ENCODE measurements around the gene VRK3. TPM values are rescaled to one million over a fixed set of nuclear protein-coding genes. Genes with fewer than 3 reads are reported as not detected.
"Not testable (repeated sequence)": the region's sequence is repeated elsewhere in the genome, so short reads cannot be mapped to it uniquely, and the experiment has no call there.

The VRK3 gene
- total RNA-seq, 1 donor from 2014 or later, result 44.6 TPM

- DNase-seq (ENCODE audit: extremely low spot score, unreplicated experiment), result no peak
- peaks cover 4% of the 10 kb centered on the region for H3K27me3 Mint-ChIP-seq
- no peak overlapping the region for H3K4me3 Mint-ChIP-seq
- H3K9me3 Mint-ChIP-seq, result no peaks in the 10 kb centered on the region
- peaks cover 8% of the 10 kb centered on the region for H3K36me3 Mint-ChIP-seq
- TF ChIP-seq, protein P1, sequence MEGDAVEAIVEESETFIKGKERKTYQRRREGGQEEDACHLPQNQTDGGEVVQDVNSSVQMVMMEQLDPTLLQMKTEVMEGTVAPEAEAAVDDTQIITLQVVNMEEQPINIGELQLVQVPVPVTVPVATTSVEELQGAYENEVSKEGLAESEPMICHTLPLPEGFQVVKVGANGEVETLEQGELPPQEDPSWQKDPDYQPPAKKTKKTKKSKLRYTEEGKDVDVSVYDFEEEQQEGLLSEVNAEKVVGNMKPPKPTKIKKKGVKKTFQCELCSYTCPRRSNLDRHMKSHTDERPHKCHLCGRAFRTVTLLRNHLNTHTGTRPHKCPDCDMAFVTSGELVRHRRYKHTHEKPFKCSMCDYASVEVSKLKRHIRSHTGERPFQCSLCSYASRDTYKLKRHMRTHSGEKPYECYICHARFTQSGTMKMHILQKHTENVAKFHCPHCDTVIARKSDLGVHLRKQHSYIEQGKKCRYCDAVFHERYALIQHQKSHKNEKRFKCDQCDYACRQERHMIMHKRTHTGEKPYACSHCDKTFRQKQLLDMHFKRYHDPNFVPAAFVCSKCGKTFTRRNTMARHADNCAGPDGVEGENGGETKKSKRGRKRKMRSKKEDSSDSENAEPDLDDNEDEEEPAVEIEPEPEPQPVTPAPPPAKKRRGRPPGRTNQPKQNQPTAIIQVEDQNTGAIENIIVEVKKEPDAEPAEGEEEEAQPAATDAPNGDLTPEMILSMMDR (conservative IDR thresholded peaks at IDR 0.05), result no peak
- H3K4me1 Mint-ChIP-seq (ENCODE audit: unreplicated experiment), result no peaks in the 10 kb centered on the region
- H3K27ac Mint-ChIP-seq, result no peak overlapping the region
These were observed 50.1 kb downstream of the VRK3 start for GRCh38 chr19:49975051-49975450.

GRCh38 chr19:49973987-49974386, 51.2 kb downstream of the VRK3 start:
- no peak overlapping the region for H3K4me3 Mint-ChIP-seq
- peaks cover 4% of the 10 kb centered on the region for H3K27me3 Mint-ChIP-seq
- DNase-seq (ENCODE audit: extremely low spot score, unreplicated experiment), result no peak
- TF ChIP-seq, protein P1 (conservative IDR thresholded peaks at IDR 0.05), result no peak
- peaks cover 8% of the 10 kb centered on the region for H3K36me3 Mint-ChIP-seq
- H3K27ac Mint-ChIP-seq, result no peak overlapping the region
- H3K4me1 Mint-ChIP-seq (ENCODE audit: unreplicated experiment), result no peaks in the 10 kb centered on the region
- H3K9me3 Mint-ChIP-seq, result no peaks in the 10 kb centered on the region

- H3K27me3 Mint-ChIP-seq, result peaks cover 4% of the 10 kb centered on the region
- TF ChIP-seq, protein P1 (conservative IDR thresholded peaks at IDR 0.05), result no peak
- no peak for DNase-seq (ENCODE audit: extremely low spot score, unreplicated experiment)
- peaks cover 8% of the 10 kb centered on the region for H3K36me3 Mint-ChIP-seq
- H3K27ac Mint-ChIP-seq, result no peak overlapping the region
- no peaks in the 10 kb centered on the region for H3K4me1 Mint-ChIP-seq (ENCODE audit: unreplicated experiment)
- H3K4me3 Mint-ChIP-seq, result no peak overlapping the region
- H3K9me3 Mint-ChIP-seq, result no peaks in the 10 kb centered on the region
These were observed 52.3 kb downstream of the VRK3 start for GRCh38 chr19:49972841-49973240.

- Mint-ChIP-seq H3K27ac (no peak overlapping the region), H3K4me1 (ENCODE audit: unreplicated experiment) (no peaks in the 10 kb centered on the region), H3K36me3 (peaks cover 8% of the 10 kb centered on the region), H3K9me3 (no peaks in the 10 kb centered on the region), H3K27me3 (peaks cover 4% of the 10 kb centered on the region), H3K4me3 (no peak overlapping the region)
- TF ChIP-seq, protein P1 (conservative IDR thresholded peaks at IDR 0.05), result no peak
- DNase-seq (ENCODE audit: extremely low spot score, unreplicated experiment), result no peak
These were observed 53.2 kb downstream of the VRK3 start for GRCh38 chr19:49971991-49972411.

DNA sequence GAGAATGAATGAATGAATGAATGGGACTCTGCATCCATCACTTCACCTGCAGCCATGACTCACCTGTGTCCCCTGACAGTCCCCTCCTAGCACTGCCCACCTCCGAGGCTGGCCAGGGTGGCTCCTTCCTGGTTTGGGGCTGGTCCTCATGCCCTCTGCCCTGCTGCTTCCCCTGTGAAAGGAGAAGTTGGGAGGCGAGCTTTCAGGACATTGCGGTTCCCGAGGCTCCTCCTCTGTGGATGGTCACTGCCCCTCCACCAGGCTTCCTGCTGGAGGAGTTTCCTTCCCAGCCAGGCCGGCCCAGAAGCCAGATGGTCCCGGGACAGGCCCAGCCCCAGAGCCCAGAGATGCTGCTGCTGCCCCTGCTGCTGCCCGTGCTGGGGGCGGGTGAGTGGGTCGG, 55.8 kb downstream of the VRK3 start:
- H3K36me3 Mint-ChIP-seq; H3K4me1 Mint-ChIP-seq (ENCODE audit: unreplicated experiment); DNase-seq (ENCODE audit: extremely low spot score, unreplicated experiment); H3K27me3 Mint-ChIP-seq; H3K4me3 Mint-ChIP-seq; H3K9me3 Mint-ChIP-seq; H3K27ac Mint-ChIP-seq: not testable (repeated sequence)

DNA sequence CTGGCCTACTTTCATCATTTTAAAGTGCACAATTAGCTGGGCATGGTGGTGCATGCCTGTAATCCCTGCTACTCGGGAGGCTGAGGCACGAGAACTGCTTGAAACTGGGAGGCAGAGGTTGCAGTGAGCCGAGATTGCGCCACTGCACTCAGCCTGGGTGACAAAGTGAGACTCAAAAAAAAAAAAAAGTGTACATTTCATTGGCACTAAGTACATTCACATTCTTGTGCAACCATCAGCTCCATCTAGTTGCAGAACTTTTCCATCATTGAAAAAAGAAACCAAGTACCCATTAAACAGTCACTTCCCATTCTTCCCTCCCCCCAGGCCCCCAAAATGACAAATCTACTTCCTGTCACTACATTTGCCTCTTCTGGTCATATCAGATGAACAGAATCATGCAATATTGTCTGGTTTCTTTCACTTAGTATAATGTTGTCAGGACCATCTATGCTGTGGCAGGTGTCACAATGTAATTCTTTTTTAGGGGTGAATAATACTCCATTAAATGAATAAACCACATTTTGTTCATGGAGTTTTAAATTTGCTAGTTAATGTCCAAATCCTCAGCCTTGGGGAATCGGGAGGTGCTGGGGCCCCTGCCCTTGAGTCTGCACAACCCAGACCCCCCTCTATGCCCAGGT, 56.8 kb downstream of the VRK3 start:
- DNase-seq (ENCODE audit: extremely low spot score, unreplicated experiment), result no peak
- Mint-ChIP-seq H3K4me3 (no peak overlapping the region), H3K36me3 (no peaks in the 10 kb centered on the region), H3K4me1 (ENCODE audit: unreplicated experiment) (no peaks in the 10 kb centered on the region), H3K27me3 (peaks cover 3% of the 10 kb centered on the region), H3K9me3 (no peaks in the 10 kb centered on the region), H3K27ac (no peak overlapping the region)
- TF ChIP-seq, protein P1 (conservative IDR thresholded peaks at IDR 0.05), result no peak

GRCh38 chr19:49960980-49961379, 64.2 kb downstream of the VRK3 start, which contains the start of gene SIGLEC11:
SIGLEC11 (minus strand) TSS chr19:49961172; CDS start chr19:49961081, 91 bp downstream.
- DNase-seq (ENCODE audit: extremely low spot score, unreplicated experiment); H3K4me3 Mint-ChIP-seq; H3K9me3 Mint-ChIP-seq; H3K36me3 Mint-ChIP-seq; H3K27ac Mint-ChIP-seq; H3K27me3 Mint-ChIP-seq: not testable (repeated sequence)
- peaks cover 10% of the 10 kb centered on the region for H3K4me1 Mint-ChIP-seq (ENCODE audit: unreplicated experiment)

GRCh38 chr19:49959892-49960291, 65.3 kb downstream of the VRK3 start:
- not testable (repeated sequence) for H3K27ac Mint-ChIP-seq; H3K36me3 Mint-ChIP-seq; H3K27me3 Mint-ChIP-seq; DNase-seq (ENCODE audit: extremely low spot score, unreplicated experiment); H3K4me3 Mint-ChIP-seq; H3K9me3 Mint-ChIP-seq
- peaks cover 17% of the 10 kb centered on the region for H3K4me1 Mint-ChIP-seq (ENCODE audit: unreplicated experiment)

GRCh38 chr19:49958596-49958995, 66.6 kb downstream of the VRK3 start:
- H3K4me1 Mint-ChIP-seq (ENCODE audit: unreplicated experiment), result peaks cover 30% of the 10 kb centered on the region
- H3K4me3 Mint-ChIP-seq; H3K27ac Mint-ChIP-seq; H3K9me3 Mint-ChIP-seq; H3K27me3 Mint-ChIP-seq; H3K36me3 Mint-ChIP-seq; DNase-seq (ENCODE audit: extremely low spot score, unreplicated experiment): not testable (repeated sequence)

Data from type B pancreatic cell (in vitro differentiated cells).